Natural killer cell (primary cell): ENCODE data around the gene HES6. TPM values are rescaled to one million over a fixed set of nuclear protein-coding genes. Genes with fewer than 3 reads are reported as not detected.

Experiments
- ATAC-seq, 3 donors: fragments of 150-1000 bp in 2 of 3; fragments of 200-7000 bp in 1 of 3; cut with Tn5 transposase; 1 replicate in 1 of 3; 2 replicates in 2 of 3; pipeline ENCODE4 v1.10.0; 2021; ENCODE audit warnings: mild to moderate bottlenecking in 2 of 3, moderate library complexity in 2 of 3
- DNase-seq, 2 donors: peaks; one replicate each; pipeline versions ENCODE4 v3.0.0 to v3.0.0-alpha.2; 2013 to 2021; ENCODE audit warnings: mixed read lengths in 1 of 2
- H3K27ac ChIP-seq: one replicate; pipeline ENCODE4 v1.5.1; 2013; ENCODE audit warnings: mild to moderate bottlenecking, low read length
- H3K27me3 ChIP-seq: one replicate; pipeline ENCODE4 v1.6.1; 2013; ENCODE audit warnings: low read length; ENCODE audit not compliant: control insufficient read depth, insufficient read depth
- H3K36me3 ChIP-seq: one replicate; pipeline ENCODE4 v1.6.1; 2013; ENCODE audit warnings: low read length; ENCODE audit not compliant: control insufficient read depth, insufficient read depth
- H3K4me1 ChIP-seq: one replicate; pipeline ENCODE4 v1.6.1; 2013; ENCODE audit warnings: low read length; ENCODE audit not compliant: control insufficient read depth, insufficient read depth
- H3K4me3 ChIP-seq: one replicate; pipeline ENCODE4 v1.5.1; 2013; ENCODE audit warnings: low read length
- H3K9me3 ChIP-seq: one replicate; pipeline ENCODE4 v1.6.1; 2013; ENCODE audit warnings: low read length; ENCODE audit not compliant: control insufficient read depth, insufficient read depth
- H3K27ac Mint-ChIP-seq, 2 donors: one replicate each; pipeline ENCODE4 v1.8.0; 2022; ENCODE audit warnings: mild to moderate bottlenecking in 2 of 2, mixed read lengths in 2 of 2, moderate library complexity in 1 of 2
- H3K27me3 Mint-ChIP-seq, 2 donors: one replicate each; pipeline ENCODE4 v1.8.0; 2022; ENCODE audit warnings: low read depth in 2 of 2, mixed read lengths in 2 of 2
- H3K36me3 Mint-ChIP-seq: one replicate; pipeline ENCODE4 v1.8.0; 2022; ENCODE audit warnings: mixed read lengths
- H3K4me1 Mint-ChIP-seq, 2 donors: one replicate each; pipeline ENCODE4 v1.8.0; 2022; ENCODE audit warnings: mixed read lengths in 2 of 2
- H3K4me3 Mint-ChIP-seq: one replicate; pipeline ENCODE4 v1.8.0; 2022; ENCODE audit warnings: mild to moderate bottlenecking, moderate library complexity, mixed read lengths
- H3K9me3 Mint-ChIP-seq, 2 donors: one replicate each; pipeline ENCODE4 v1.8.0; 2022; ENCODE audit warnings: mixed read lengths in 2 of 2
- CTCF ChIP-seq: fragments of 200-600 bp; IDR thresholded peaks from one replicate; pipeline ENCODE4 v1.8.0; 2022; ENCODE audit warnings: antibody characterized with exemption
- WGBS: methylation state at CpG from one replicate; pipeline ENCODE4 v1.1.7; 2013; ENCODE audit warnings: missing lambda C conversion rate; ENCODE audit not compliant: insufficient coverage; 5-methylcytosine and 5-hydroxymethylcytosine counted together
- intact Hi-C: fragments of 100-400 bp; cut with micrococcal nuclease; formaldehyde crosslinking; loops from one replicate; pipeline ENCODE4 v1.14.2; 2022
- total RNA-seq, 4 donors: library from RNA; stranded (reverse); fragments of 120-200 nt in 1 of 4; gene quantifications; one replicate each; pipeline versions ENCODE4 v1.2.3 to v1.2.4, GENCODE V29; 2013 to 2022

HES6 gene
- total RNA-seq, 3 donors from 2014 or later (not counting 1 experiment from before 2014, with no cell fraction given) = 11.3 to 15.4 (median 13.5) TPM

DNA sequence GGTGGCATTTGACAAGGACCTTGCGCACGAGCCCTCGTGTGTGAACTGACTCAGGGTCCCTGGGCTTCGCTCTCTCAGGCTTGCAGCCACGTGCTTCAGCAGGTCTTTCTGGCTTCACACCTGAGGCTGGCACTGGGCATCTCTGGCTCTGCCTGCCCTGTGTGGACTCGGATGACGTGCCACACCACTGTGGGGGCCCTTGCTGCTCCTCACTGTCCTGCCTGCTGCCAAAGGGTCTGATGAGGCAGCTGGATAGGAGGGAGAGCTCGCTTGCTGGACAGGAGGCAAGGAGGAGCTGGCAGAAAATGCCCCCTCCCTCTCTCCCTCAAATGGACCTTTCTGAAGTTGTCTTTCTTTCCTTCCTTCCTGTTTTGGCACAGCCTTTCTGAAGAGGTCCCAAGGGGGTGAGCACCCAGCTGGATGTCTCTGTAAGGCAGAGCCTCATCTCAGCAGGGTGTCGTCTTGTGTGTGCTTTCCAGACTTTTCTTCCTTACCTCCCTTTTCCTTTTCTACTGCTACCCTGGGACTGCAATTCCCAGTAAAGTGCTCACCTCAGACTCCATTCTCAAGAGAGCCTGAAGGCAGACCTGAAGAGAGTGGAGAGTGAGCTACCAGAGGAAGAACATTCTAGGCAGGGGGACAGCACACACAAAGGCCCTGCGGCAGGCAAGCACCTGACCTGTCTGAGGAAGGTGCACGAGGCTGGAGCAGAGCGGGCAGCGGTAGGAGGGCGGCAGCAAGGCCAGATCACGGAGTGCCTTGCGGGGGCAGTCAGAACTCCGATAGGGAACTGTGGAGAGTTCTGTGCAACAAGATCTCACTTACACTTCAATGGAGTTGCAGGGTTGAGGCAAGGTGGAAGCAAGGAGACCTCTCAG is 43.3 kb upstream of the HES6 start:
- no peak overlapping the region for H3K27ac Mint-ChIP-seq

DNA sequence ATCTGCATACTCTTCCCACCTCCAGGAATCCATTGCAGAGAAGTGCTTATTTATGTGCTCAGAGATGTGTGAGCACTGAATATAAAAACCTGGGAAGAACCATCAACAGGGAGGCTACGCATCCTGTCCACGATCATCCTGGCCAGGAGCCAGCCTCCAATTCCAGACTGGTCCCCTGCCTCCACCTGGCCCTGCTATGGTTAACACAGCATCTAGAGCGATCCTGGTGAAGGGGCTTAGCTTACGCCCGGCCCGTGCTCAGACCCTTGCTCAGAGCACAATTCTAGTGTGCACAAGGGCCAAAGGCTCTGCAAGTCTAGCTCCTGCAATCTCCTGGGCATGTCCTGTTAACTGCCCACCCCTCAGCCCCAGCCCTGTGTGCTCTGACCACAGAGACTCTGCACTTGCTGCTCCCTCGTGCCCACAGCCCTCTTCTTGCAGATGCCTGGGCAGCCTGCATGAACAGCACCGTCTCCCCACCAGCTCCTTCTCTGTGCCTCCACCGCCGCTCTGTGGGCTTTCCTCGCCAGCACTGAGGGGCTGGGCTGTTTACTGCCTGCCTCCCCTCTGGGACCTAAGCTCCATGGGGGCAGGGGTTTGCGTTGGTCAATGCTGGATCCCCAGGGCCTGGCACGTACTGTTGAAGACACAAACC is 42.1 kb upstream of the HES6 start:
- Histone ChIP-seq H3K27ac (no peak overlapping the region), H3K4me3 (no peak overlapping the region), H3K9me3 (no peaks in the 10 kb centered on the region), H3K4me1 (peaks cover 3% of the 10 kb centered on the region), H3K27me3 (no peaks in the 10 kb centered on the region), H3K36me3 (peaks cover 3% of the 10 kb centered on the region)
- no peaks in the 10 kb centered on the region for H3K9me3 Mint-ChIP-seq
- no peak for DNase-seq
- TF ChIP-seq CTCF = no peak
- H3K27me3 Mint-ChIP-seq = no peaks in the 10 kb centered on the region
- peaks cover 31 to 42% of the 10 kb centered on the region in 2 donors for H3K4me1 Mint-ChIP-seq
- H3K4me3 Mint-ChIP-seq = no peak overlapping the region
- no peaks in the 10 kb centered on the region for H3K36me3 Mint-ChIP-seq
- ATAC-seq = peak in 1 of 3 donors; percentile 26
- 86% methylated on average over 12 of the region's 13 CpGs for WGBS
- intact Hi-C loops = loop anchor here (10.0 kb wide), 1 partner anchor 317 kb away; the partner anchor contains the start of gene UBE2F
- H3K27ac Mint-ChIP-seq = peak overlapping the region in 1 of 2 donors; percentile 16

More for the DNA sequence above, 43.3 kb upstream of the HES6 start:
- no peaks in the 10 kb centered on the region for H3K36me3 Mint-ChIP-seq
- H3K4me1 Mint-ChIP-seq = peaks cover 37 to 50% of the 10 kb centered on the region in 2 donors
- no peaks in the 10 kb centered on the region for H3K36me3 ChIP-seq
- WGBS = 92% methylated on average over 16 of the region's 17 CpGs
- no peak overlapping the region for H3K27ac ChIP-seq
- no peak for ATAC-seq
- intact Hi-C loops = loop anchor here (10.0 kb wide), 1 partner anchor 318 kb away; the partner anchor contains the start of gene UBE2F
- DNase-seq = no peak
- no peak overlapping the region for H3K4me3 Mint-ChIP-seq
- peaks cover 14% of the 10 kb centered on the region for H3K4me1 ChIP-seq
- no peak for TF ChIP-seq CTCF
- H3K27me3 ChIP-seq = no peaks in the 10 kb centered on the region
- H3K9me3 Mint-ChIP-seq = no peaks in the 10 kb centered on the region
- H3K27me3 Mint-ChIP-seq = no peaks in the 10 kb centered on the region
- no peaks in the 10 kb centered on the region for H3K9me3 ChIP-seq
- H3K4me3 ChIP-seq = no peak overlapping the region

DNA sequence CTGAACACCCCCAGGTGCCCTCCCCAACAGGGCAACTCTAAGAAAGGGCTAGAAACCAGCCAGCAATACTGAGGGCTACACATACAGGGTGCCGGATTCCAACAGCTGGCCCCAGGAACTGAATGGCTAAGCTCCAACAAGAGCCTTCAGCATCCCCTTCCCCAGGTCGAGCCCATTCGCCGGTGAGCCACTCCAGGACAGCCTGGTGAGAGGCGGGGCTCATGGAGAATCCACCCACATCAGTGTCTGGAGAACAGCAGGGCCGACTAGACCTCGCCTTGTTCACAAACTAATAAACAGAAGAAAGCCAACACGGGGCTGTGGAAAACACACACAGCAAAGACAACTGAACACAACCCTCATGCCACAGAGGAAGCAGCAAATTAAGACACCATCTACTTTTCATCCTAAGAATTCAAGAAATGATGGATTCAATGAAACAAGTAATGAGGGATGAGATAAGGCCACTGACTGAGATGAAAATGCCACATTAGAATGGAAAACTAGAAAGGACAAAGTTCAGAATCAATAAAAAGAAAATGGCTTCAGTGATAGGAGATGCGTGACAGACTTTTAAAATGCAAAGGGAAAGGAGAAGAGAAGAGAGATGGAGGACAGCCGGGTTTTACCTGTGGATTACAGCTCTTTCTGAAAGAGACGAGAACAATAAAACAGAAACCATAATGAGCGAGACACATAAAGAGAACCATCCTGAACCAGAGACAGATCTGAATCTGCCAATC is 40.4 kb upstream of the HES6 start:
- ATAC-seq = no peak
- no peak overlapping the region for H3K27ac Mint-ChIP-seq
- no peak overlapping the region for H3K27ac ChIP-seq
- 94% methylated on average over 12 of the region's 12 CpGs for WGBS
- no peaks in the 10 kb centered on the region for H3K27me3 Mint-ChIP-seq
- no peak overlapping the region for H3K4me3 Mint-ChIP-seq
- no peak overlapping the region for H3K4me3 ChIP-seq
- TF ChIP-seq CTCF = no peak
- no peaks in the 10 kb centered on the region for H3K9me3 ChIP-seq
- H3K4me1 Mint-ChIP-seq = peaks cover 21 to 32% of the 10 kb centered on the region in 2 donors
- peaks cover 17% of the 10 kb centered on the region for H3K36me3 ChIP-seq
- H3K27me3 ChIP-seq = no peaks in the 10 kb centered on the region
- no peaks in the 10 kb centered on the region for H3K9me3 Mint-ChIP-seq
- no peaks in the 10 kb centered on the region for H3K36me3 Mint-ChIP-seq
- intact Hi-C loops = loop anchor here (10.0 kb wide), 1 partner anchor 315 kb away; the partner anchor contains the start of gene UBE2F
- no peak for DNase-seq
- no peaks in the 10 kb centered on the region for H3K4me1 ChIP-seq
